Measurements from ENCODE around the gene VPS8.

- TF ChIP-seq MCM3 (IDR thresholded peaks at IDR 0.05): no peak
- TF ChIP-seq ZNF398 (CRISPR knock-in tag; IDR thresholded peaks at IDR 0.05): no peak
- no peak for TF ChIP-seq FOXK1 (CRISPR knock-in tag; IDR thresholded peaks at IDR 0.05; ENCODE audit: borderline replicate concordance)
- TF ChIP-seq ELK1 (CRISPR knock-in tag; IDR thresholded peaks at IDR 0.05): no peak
- peak; percentile 82 for TF ChIP-seq RBFOX2 (IDR thresholded peaks at IDR 0.05; ENCODE audit: low read depth, low read length)
- no peak for TF ChIP-seq ZNF639 (CRISPR knock-in tag; conservative IDR thresholded peaks at IDR 0.05 in 1 of 2, IDR thresholded peaks at IDR 0.05 in 1 of 2)
- no peak for TF ChIP-seq ARHGAP35 (IDR thresholded peaks at IDR 0.05; ENCODE audit: partially characterized antibody)
These were observed at the start of gene VPS8 for GRCh38 chr3:184811999-184812661.

Data from K562 (cell line).